ENCODE results near the gene SLC25A10.
A peak's percentile ranks its signal among the peaks of the same experiment; 100 is the strongest.

The SLC25A10 gene

GRCh38 chr17:81711814-81712467, at the start of gene SLC25A10:
SLC25A10 (plus strand) TSS chr17:81712284; CDS start chr17:81712427, 143 bp downstream.
- TF ChIP-seq CTCF (IDR thresholded peaks at IDR 0.05; ENCODE audit: low read depth, low read length), result no peak
- DNase-seq (ENCODE audit: low read depth in 2 of 2), result peak; percentile 63 to 75

GRCh38 chr17:81664051-81664470, 48.0 kb upstream of the SLC25A10 start:
- TF ChIP-seq CTCF (IDR thresholded peaks at IDR 0.05; ENCODE audit: low read depth, low read length), result no peak
- peak in 1 of 2 donors; percentile 16 for DNase-seq (ENCODE audit: low read depth in 2 of 2)
- no peak overlapping the region for H3K4me3 ChIP-seq (replicated peaks in 1 of 2; ENCODE audit: low read depth in 2 of 2, low read length in 2 of 2)

More at GRCh38 chr17:81711814-81712467, at the start of gene SLC25A10:
- peak within 1 kb of the TSS; percentile 43 to 66 for H3K4me3 ChIP-seq (replicated peaks in 1 of 2; ENCODE audit: low read depth in 2 of 2, low read length in 2 of 2)

- H3K4me3 ChIP-seq (replicated peaks in 1 of 2; ENCODE audit: low read depth in 2 of 2, low read length in 2 of 2), result peak overlapping the region; percentile 92 to 94
- peak; percentile 28 to 42 for DNase-seq (ENCODE audit: low read depth in 2 of 2)
- no peak for TF ChIP-seq CTCF (IDR thresholded peaks at IDR 0.05; ENCODE audit: low read depth, low read length)
Observed at GRCh38 chr17:81665205-81666091, 46.6 kb upstream of the SLC25A10 start.

- H3K4me3 ChIP-seq (replicated peaks in 1 of 2; ENCODE audit: low read depth in 2 of 2, low read length in 2 of 2), result peak overlapping the region; percentile 92 to 94
- no peak for TF ChIP-seq CTCF (IDR thresholded peaks at IDR 0.05; ENCODE audit: low read depth, low read length)
- no peak for DNase-seq (ENCODE audit: low read depth in 2 of 2)
Observed at GRCh38 chr17:81666092-81666341, 46.1 kb upstream of the SLC25A10 start.

- no peak for TF ChIP-seq CTCF (IDR thresholded peaks at IDR 0.05; ENCODE audit: low read depth, low read length)
- H3K4me3 ChIP-seq (replicated peaks in 1 of 2; ENCODE audit: low read depth in 2 of 2, low read length in 2 of 2), result peak within 1 kb of the TSS; percentile 92 to 94
- peak; percentile 96 to 98 for DNase-seq (ENCODE audit: low read depth in 2 of 2)
Observed at GRCh38 chr17:81666342-81667191, 45.5 kb upstream of the SLC25A10 start, which contains the start of the genes CCDC137 and OXLD1. CCDC137 (plus strand) TSS chr17:81666737; CDS start chr17:81666767, 30 bp downstream. OXLD1 (minus strand) TSS chr17:81666605; CDS start chr17:81666577, 28 bp downstream.

- DNase-seq (ENCODE audit: low read depth in 2 of 2), result no peak
- no peak for TF ChIP-seq CTCF (IDR thresholded peaks at IDR 0.05; ENCODE audit: low read depth, low read length)
- H3K4me3 ChIP-seq (replicated peaks in 1 of 2; ENCODE audit: low read depth in 2 of 2, low read length in 2 of 2), result no peak overlapping the region
Observed at GRCh38 chr17:81667754-81668153, 44.3 kb upstream of the SLC25A10 start.
